ENCODE data around the gene FSTL4.

GRCh38 chr5:133192716-133193115, 419.6 kb downstream of the FSTL4 start:
- TF ChIP-seq, protein P1, sequence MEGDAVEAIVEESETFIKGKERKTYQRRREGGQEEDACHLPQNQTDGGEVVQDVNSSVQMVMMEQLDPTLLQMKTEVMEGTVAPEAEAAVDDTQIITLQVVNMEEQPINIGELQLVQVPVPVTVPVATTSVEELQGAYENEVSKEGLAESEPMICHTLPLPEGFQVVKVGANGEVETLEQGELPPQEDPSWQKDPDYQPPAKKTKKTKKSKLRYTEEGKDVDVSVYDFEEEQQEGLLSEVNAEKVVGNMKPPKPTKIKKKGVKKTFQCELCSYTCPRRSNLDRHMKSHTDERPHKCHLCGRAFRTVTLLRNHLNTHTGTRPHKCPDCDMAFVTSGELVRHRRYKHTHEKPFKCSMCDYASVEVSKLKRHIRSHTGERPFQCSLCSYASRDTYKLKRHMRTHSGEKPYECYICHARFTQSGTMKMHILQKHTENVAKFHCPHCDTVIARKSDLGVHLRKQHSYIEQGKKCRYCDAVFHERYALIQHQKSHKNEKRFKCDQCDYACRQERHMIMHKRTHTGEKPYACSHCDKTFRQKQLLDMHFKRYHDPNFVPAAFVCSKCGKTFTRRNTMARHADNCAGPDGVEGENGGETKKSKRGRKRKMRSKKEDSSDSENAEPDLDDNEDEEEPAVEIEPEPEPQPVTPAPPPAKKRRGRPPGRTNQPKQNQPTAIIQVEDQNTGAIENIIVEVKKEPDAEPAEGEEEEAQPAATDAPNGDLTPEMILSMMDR (IDR thresholded peaks at IDR 0.05): no peak
- no peak for TF ChIP-seq EZH2 (IDR thresholded peaks at IDR 0.05; ENCODE audit: borderline replicate concordance, insufficient read depth, low read depth, low read length, poor library complexity, severe bottlenecking)

All from B cell (primary cell).